Common myeloid progenitor, CD34-positive (primary cell): ENCODE results near the gene CPA1.

Source experiments
- CTCF ChIA-PET: fragments of 350-600 bp; sonication (Branson Sonifier 250); formaldehyde crosslinking; loops from one replicate; lab custom pipeline; 2021; ENCODE audit warnings: antibody characterized with exemption; lab: Charles Lee
- POLR2A ChIA-PET: fragments of 350-600 bp; sonication (Branson Sonifier 250); formaldehyde crosslinking; loops from one replicate; lab custom pipeline; 2021; ENCODE audit warnings: antibody characterized with exemption; lab: Charles Lee
- DNase-seq, 3 donors: peaks; one replicate each; pipeline versions ENCODE4 v3.0.0 to v3.0.0-alpha.2; 2013
- H3K27ac ChIP-seq, 2 experiments: 1 replicate in 1 of 2; 2 replicates in 1 of 2; pipeline ENCODE4 v1.7.0; 2013; ENCODE audit warnings: inconsistent platforms in 2 of 2, low read length in 2 of 2, mild to moderate bottlenecking in 2 of 2, low read depth in 1 of 2, moderate library complexity in 1 of 2; ENCODE audit not compliant: severe bottlenecking in 2 of 2, insufficient read depth in 1 of 2, poor library complexity in 1 of 2
- H3K27me3 ChIP-seq, 5 experiments: replicated peaks in 2 of 5; 1 replicate in 3 of 5; 2 replicates in 2 of 5; pipeline versions ENCODE4 v1.6.1 to v1.7.0; 2013; ENCODE audit warnings: low read length in 4 of 5, mild to moderate bottlenecking in 2 of 5, moderate library complexity in 2 of 5, inconsistent platforms in 1 of 5; ENCODE audit not compliant: insufficient read depth in 5 of 5, control insufficient read depth in 4 of 5
- H3K36me3 ChIP-seq, 4 experiments: 1 replicate in 2 of 4; 2 replicates in 2 of 4; pipeline versions ENCODE4 v1.6.1 to v1.7.0; 2013; ENCODE audit warnings: low read length in 3 of 4, control low read depth in 1 of 4, mild to moderate bottlenecking in 1 of 4; ENCODE audit not compliant: control insufficient read depth in 4 of 4, insufficient read depth in 4 of 4
- H3K4me1 ChIP-seq, 4 experiments: 1 replicate in 3 of 4; 2 replicates in 1 of 4; pipeline versions ENCODE4 v1.6.1 to v1.7.1; 2013; ENCODE audit warnings: low read length in 3 of 4, mild to moderate bottlenecking in 3 of 4, control low read depth in 1 of 4, inconsistent platforms in 1 of 4, moderate library complexity in 1 of 4; ENCODE audit not compliant: control insufficient read depth in 4 of 4, insufficient read depth in 4 of 4; ENCODE audit errors: control extremely low read depth in 1 of 4
- H3K4me3 ChIP-seq, 7 experiments: 1 replicate in 4 of 7; 2 replicates in 3 of 7; pipeline versions ENCODE4 v1.5.1 to v1.7.0; 2013; ENCODE audit warnings: mild to moderate bottlenecking in 7 of 7, low read length in 6 of 7, moderate library complexity in 6 of 7, inconsistent platforms in 2 of 7, low read depth in 2 of 7, control low read depth in 1 of 7; ENCODE audit not compliant: insufficient read depth in 4 of 7, control insufficient read depth in 1 of 7; ENCODE audit errors: extremely low read depth in 1 of 7
- H3K9me3 ChIP-seq, 5 experiments: 1 replicate in 4 of 5; 2 replicates in 1 of 5; pipeline versions ENCODE4 v1.6.1 to v1.7.1; 2013; ENCODE audit warnings: low read length in 4 of 5, mild to moderate bottlenecking in 2 of 5, inconsistent platforms in 1 of 5, low read depth in 1 of 5, moderate library complexity in 1 of 5; ENCODE audit not compliant: control insufficient read depth in 4 of 5, insufficient read depth in 2 of 5; ENCODE audit errors: control extremely low read depth in 1 of 5
- WGBS: methylation state at CpG from one replicate; pipeline ENCODE4 v1.1.5; 2013; ENCODE audit not compliant: insufficient coverage; 5-methylcytosine and 5-hydroxymethylcytosine counted together

The CPA1 gene

DNA sequence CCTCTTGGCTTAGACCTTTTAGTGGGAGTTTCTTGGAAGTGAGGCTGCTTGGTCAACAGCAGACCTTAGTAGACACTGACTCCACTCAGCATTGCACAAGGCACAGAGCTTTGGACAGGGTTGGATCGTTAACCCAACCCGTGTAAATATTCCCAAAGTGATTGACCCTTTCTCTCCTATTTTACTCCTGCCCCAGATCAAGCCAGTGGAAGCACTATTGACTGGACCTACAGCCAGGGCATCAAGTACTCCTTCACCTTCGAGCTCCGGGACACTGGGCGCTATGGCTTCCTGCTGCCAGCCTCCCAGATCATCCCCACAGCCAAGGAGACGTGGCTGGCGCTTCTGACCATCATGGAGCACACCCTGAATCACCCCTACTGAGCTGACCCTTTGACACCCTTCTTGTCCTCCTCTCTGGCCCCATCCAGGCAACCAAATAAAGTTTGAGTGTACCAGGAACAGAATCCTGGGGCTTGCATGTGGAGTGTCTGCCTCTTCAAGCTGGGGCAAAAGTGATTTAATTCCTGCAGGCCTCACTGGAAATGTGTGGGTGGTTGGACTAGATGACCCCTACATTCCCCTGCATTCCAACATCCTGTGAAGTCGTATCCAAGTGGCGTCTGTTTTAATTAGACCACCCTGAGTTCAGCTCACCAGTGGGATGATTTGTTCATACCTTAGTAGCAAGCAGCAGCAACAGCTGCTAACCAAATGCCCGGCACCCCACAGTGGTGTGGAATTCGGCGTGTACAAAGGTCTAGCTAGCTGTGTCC is 7.5 kb downstream of the CPA1 start:
- Histone ChIP-seq H3K27me3 (no peaks in the 10 kb centered on the region), H3K36me3 (no peaks in the 10 kb centered on the region), H3K9me3 (no peaks in the 10 kb centered on the region), H3K27ac (no peak overlapping the region), H3K4me1 (peaks cover under 1 to 15% (median 9%) of the 10 kb centered on the region in 4 experiments), H3K4me3 (no peak overlapping the region)
- ChIA-PET CTCF (interaction anchor here (1.0 kb wide), 1 partner anchor 67 kb away, joined by 3 read pairs; no protein-coding TSS in a partner anchor), POLR2A (no interaction called here)
- no peak for DNase-seq
- 96% methylated on average over 9 of the region's 12 CpGs for WGBS

DNA sequence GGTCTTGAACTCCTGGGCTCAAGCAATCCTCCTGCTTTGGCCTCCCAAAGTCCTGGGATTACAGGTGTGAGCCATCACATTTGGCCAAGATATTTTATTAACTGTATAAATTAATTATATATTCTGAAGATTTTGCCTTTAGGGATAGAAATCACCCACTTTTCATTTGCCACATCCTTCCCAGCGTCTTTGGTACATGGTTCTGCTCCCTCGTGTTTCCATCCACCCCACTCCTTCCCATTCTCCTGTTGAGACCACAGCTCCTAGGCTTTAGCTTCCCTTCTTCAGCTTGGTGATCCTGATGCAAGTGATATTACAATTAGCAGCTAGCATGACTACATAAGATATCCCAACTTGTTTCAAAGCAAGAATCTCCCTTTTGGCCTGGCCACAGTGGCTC is 8.4 kb downstream of the CPA1 start:
- no peak overlapping the region for H3K4me3 ChIP-seq
- CTCF ChIA-PET: interaction anchor here (0.7 to 1.0 kb wide), 2 partner anchors 56 to 67 kb away, joined by 3 read pairs; no protein-coding TSS in a partner anchor
- no peaks in the 10 kb centered on the region for H3K36me3 ChIP-seq
- POLR2A ChIA-PET: no interaction called here
- 93% methylated on average over 2 of the region's 2 CpGs for WGBS
- H3K9me3 ChIP-seq: no peaks in the 10 kb centered on the region
- H3K27ac ChIP-seq: no peak overlapping the region
- no peaks in the 10 kb centered on the region for H3K27me3 ChIP-seq
- peaks cover 7 to 24% (median 16%) of the 10 kb centered on the region in 4 experiments for H3K4me1 ChIP-seq
- DNase-seq: no peak

DNA sequence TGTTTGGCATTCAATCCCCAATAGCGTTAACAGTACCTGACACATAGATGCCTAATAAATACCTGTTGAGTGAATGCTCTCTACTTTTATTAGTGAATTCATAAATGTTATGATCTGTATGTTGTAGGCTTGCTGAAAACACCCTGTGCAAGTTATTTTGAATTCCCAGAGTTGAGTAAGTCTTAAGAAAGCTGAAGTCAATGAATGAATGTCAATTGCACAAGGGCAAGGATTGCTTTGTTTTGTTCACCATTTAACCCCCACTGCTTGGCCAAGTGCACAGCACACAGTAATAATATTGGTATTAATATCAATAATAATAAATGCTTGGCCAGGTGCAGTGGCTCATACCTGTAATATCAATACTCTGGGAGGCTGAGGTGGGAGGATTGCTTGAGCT is 10.2 kb downstream of the CPA1 start:
- no peak overlapping the region for H3K4me3 ChIP-seq
- no peaks in the 10 kb centered on the region for H3K27me3 ChIP-seq
- WGBS: 83% methylated on average over 1 of the region's 1 CpG
- no peaks in the 10 kb centered on the region for H3K9me3 ChIP-seq
- CTCF ChIA-PET: no interaction called here
- no peak overlapping the region for H3K27ac ChIP-seq
- POLR2A ChIA-PET: no interaction called here
- H3K4me1 ChIP-seq: peaks cover 11 to 29% (median 25%) of the 10 kb centered on the region in 4 experiments
- H3K36me3 ChIP-seq: no peaks in the 10 kb centered on the region
- DNase-seq: no peak

DNA sequence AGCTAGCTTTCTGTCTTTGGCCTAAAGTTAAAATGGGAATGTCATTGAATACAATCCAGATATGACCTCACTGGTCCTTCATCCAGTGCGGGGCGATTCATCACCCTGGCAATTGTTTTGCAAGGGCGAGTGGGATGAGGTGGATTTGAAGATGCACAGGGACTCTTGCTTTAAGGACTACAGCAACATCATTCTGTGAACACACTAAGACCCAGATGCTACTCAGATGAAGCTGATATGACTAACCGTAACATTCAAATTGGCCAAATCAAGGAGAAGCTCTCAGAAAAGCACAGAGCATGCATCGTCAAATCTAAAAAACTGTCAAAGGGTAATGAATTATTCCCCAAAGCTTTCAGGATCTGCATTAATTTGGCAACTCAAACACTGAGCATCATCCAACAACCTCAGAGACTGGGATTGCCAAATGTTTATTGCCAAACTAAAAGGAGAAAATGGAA is 12.8 kb downstream of the CPA1 start:
- H3K4me3 ChIP-seq: peak overlapping the region in 2 of 7 experiments; percentile 6 to 58
- H3K36me3 ChIP-seq: peaks cover 0 to 1% (median 0%) of the 10 kb centered on the region in 4 experiments
- DNase-seq: peak in 2 of 3 donors; percentile 19 to 38
- WGBS: 89% methylated on average over 3 of the region's 5 CpGs
- POLR2A ChIA-PET: no interaction called here
- no peaks in the 10 kb centered on the region for H3K9me3 ChIP-seq
- peaks cover 14 to 45% (median 35%) of the 10 kb centered on the region in 4 experiments for H3K4me1 ChIP-seq
- CTCF ChIA-PET: interaction anchor here (0.9 to 1.4 kb wide), 5 partner anchors 51 to 148 kb away, joined by 3 to 4 read pairs (median 3); no protein-coding TSS in a partner anchor
- no peaks in the 10 kb centered on the region for H3K27me3 ChIP-seq
- H3K27ac ChIP-seq: no peak overlapping the region

DNA sequence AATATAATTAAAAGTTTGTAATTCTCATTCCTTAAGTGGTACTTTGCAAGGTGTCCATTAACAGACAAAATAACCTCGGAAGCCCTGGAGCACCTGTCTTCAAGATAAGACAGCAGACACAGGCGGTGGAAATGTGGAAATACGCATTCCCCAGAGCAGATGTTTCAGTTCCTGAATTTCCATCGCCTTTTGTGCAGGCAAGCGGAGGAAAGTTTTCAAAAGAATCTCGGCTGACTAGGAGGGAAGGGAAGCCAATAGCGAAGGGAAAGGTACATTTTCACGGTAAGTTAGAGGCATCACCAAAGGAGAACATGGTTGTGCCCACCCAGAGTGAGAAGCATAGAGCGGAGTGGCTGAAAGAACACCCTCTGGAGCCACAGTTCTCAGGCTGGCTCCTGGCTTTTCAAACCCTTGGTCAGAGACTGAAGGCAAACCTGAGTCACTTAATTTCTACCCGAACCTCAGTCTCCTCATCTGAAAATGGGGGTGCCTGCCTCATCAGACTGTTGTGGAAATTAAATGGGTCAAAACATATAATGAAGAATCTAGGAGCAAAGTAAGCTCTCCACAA is 13.6 kb downstream of the CPA1 start:
- Histone ChIP-seq H3K4me1 (peaks cover 14 to 53% (median 42%) of the 10 kb centered on the region in 4 experiments), H3K27me3 (no peaks in the 10 kb centered on the region), H3K4me3 (peak overlapping the region in 4 of 7 experiments; percentile 11 to 58 (median 34)), H3K27ac (peak overlapping the region; percentile 34 to 71), H3K36me3 (peaks cover 0 to 1% (median 0%) of the 10 kb centered on the region in 4 experiments), H3K9me3 (no peaks in the 10 kb centered on the region)
- ChIA-PET CTCF (interaction anchor here (1.0 to 1.2 kb wide), 5 partner anchors 9 to 93 kb away, joined by 3 to 4 read pairs (median 3); no protein-coding TSS in a partner anchor), POLR2A (interaction anchor here (1.0 kb wide), 2 partner anchors 10 to 70 kb away, joined by 3 read pairs; no protein-coding TSS in a partner anchor)
- WGBS: 22% methylated on average over 9 of the region's 10 CpGs
- peak; percentile 55 to 84 (median 74) for DNase-seq

DNA sequence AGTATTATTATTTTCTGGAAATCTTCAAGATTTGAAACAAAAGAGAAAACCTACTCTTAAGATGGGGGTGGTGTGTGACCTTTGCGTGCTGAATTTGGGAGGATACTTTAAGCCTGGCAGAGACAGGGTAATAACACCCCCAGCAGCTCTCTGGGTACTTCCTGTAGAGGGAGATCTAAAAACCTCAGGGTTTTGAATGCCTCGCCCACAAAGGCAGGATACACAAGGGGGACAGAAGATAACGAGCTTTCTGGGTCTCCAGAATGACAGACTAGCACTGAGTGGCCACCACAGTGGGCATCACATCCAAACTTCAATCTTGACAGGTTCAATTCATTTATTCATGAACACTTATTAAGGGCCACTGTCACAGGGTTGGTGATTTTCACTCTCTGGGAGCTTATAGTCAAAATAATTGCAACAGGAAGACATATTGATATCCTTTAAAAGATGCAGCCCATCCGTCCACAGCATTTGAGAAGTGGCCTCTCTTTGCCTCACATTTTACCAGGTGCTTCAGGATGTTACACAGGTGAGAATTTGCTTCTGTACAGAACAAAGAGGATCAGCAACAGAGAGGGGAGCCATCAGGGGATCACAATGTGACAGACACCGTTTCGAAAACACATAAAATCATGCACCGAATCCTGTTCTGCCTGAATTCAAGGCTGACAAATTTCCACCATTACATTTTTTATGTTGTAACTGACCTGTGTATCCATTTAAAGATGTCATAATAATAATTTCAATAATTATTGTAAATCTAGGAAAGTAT is 14.3 kb downstream of the CPA1 start:
- Histone ChIP-seq H3K36me3 (peaks cover 0 to 1% (median 0%) of the 10 kb centered on the region in 4 experiments), H3K4me3 (peak overlapping the region in 4 of 7 experiments; percentile 4 to 58 (median 30)), H3K27ac (peak overlapping the region; percentile 34 to 71), H3K4me1 (peaks cover 14 to 58% (median 46%) of the 10 kb centered on the region in 4 experiments), H3K9me3 (no peaks in the 10 kb centered on the region), H3K27me3 (no peaks in the 10 kb centered on the region)
- ChIA-PET CTCF (interaction anchor here (1.0 to 1.2 kb wide), 5 partner anchors 10 to 92 kb away, joined by 3 to 4 read pairs (median 3); no protein-coding TSS in a partner anchor), POLR2A (interaction anchor here (0.6 to 1.0 kb wide), 3 partner anchors 9 to 79 kb away, joined by 3 read pairs; no protein-coding TSS in a partner anchor)
- WGBS: 7% methylated on average over 3 of the region's 7 CpGs
- DNase-seq: peak; percentile 68 to 93 (median 86)
